H1 (cell line): ENCODE measurements around the gene CMIP. TPM values are rescaled to one million over a fixed set of nuclear protein-coding genes. Genes with fewer than 3 reads are reported as not detected.

ENCODE experiments used
- CTCF ChIA-PET: fragments of 300-600 bp; sonication (Branson Sonifier 250); formaldehyde crosslinking; loops from one replicate; lab custom pipeline; 2021; ENCODE audit not compliant: partially characterized antibody; lab: Charles Lee
- POLR2A ChIA-PET: fragments of 300-600 bp; sonication (Branson Sonifier 250); formaldehyde crosslinking; loops from one replicate; lab custom pipeline; 2021; ENCODE audit warnings: inconsistent platforms; ENCODE audit not compliant: partially characterized antibody; lab: Charles Lee
- DNase-seq, 2 experiments: peaks; one replicate each; pipeline versions ENCODE4 v3.0.0 to v3.0.0-alpha.2; 2010 to 2022; ENCODE audit warnings: low spot score in 2 of 2, low read depth in 1 of 2, mixed read lengths in 1 of 2
- FAIRE-seq: peaks from 2 replicates; lab custom pipeline; 2011; peaks lifted over from hg19 to GRCh38; lab: Jason Lieb, UNC
- H2AFZ ChIP-seq: 2 replicates; pipeline ENCODE4 v1.8.1; 2012; ENCODE audit warnings: low read length, inconsistent platforms
- H2AK5ac ChIP-seq: 2 replicates; pipeline ENCODE4 v1.6.1; 2013; ENCODE audit warnings: low read depth, low read length
- H2BK120ac ChIP-seq: replicated peaks from 2 replicates; pipeline ENCODE3; 2013; ENCODE audit warnings: low read depth, low read length, inconsistent platforms
- H2BK12ac ChIP-seq: 2 replicates; pipeline ENCODE4 v1.6.1; 2013; ENCODE audit warnings: low read depth, low read length
- H2BK15ac ChIP-seq: 2 replicates; pipeline ENCODE4 v1.6.1; 2013; ENCODE audit warnings: low read length
- H2BK20ac ChIP-seq: 2 replicates; pipeline ENCODE4 v1.6.1; 2013; ENCODE audit warnings: low read length
- H2BK5ac ChIP-seq: 2 replicates; pipeline ENCODE4 v1.6.1; 2013; ENCODE audit warnings: low read depth, low read length
- H3K14ac ChIP-seq: 2 replicates; pipeline ENCODE4 v1.6.1; 2013; ENCODE audit warnings: inconsistent platforms; ENCODE audit not compliant: insufficient read length
- H3K18ac ChIP-seq: 2 replicates; pipeline ENCODE4 v1.6.1; 2013; ENCODE audit warnings: low read length; ENCODE audit errors: extremely low read depth
- H3K23ac ChIP-seq: 2 replicates; pipeline ENCODE4 v1.6.1; 2013; ENCODE audit warnings: inconsistent platforms; ENCODE audit not compliant: insufficient read length
- H3K23me2 ChIP-seq: 2 replicates; pipeline ENCODE4 v1.6.1; 2013; ENCODE audit warnings: low read depth, low read length
- H3K27ac ChIP-seq: 2 replicates; pipeline ENCODE4 v1.6.1; 2011; ENCODE audit warnings: low read depth, low read length, inconsistent platforms
- H3K27me3 ChIP-seq, 4 experiments: replicated peaks in 1 of 4; 1 replicate in 1 of 4; 2 replicates in 3 of 4; pipeline versions ENCODE4 v1.6.1 to v1.8.1; 2011 to 2013; ENCODE audit warnings: low read length in 3 of 4, mild to moderate bottlenecking in 3 of 4, inconsistent platforms in 2 of 4, mixed read lengths in 2 of 4, moderate library complexity in 1 of 4; ENCODE audit not compliant: control insufficient read depth in 3 of 4, insufficient read depth in 3 of 4; ENCODE audit errors: extremely low read depth in 1 of 4
- H3K36me3 ChIP-seq, 4 experiments: 2 replicates each; pipeline versions ENCODE4 v1.6.1 to v1.8.1; 2011 to 2013; ENCODE audit warnings: mild to moderate bottlenecking in 4 of 4, low read length in 3 of 4, moderate library complexity in 2 of 4, control low read depth in 1 of 4, inconsistent platforms in 1 of 4; ENCODE audit not compliant: insufficient read depth in 4 of 4, control insufficient read depth in 2 of 4
- H3K4ac ChIP-seq: replicated peaks from 2 replicates; pipeline ENCODE3; 2013; ENCODE audit warnings: low read length, low read depth, mixed read lengths, inconsistent platforms; ENCODE audit not compliant: insufficient read length
- H3K4me1 ChIP-seq, 4 experiments: replicated peaks in 1 of 4; 1 replicate in 1 of 4; 2 replicates in 3 of 4; pipeline versions ENCODE4 v1.6.1 to v1.8.1; 2011 to 2013; ENCODE audit warnings: low read length in 3 of 4, inconsistent platforms in 2 of 4, mixed read lengths in 1 of 4; ENCODE audit not compliant: insufficient read depth in 4 of 4, control insufficient read depth in 3 of 4
- H3K4me2 ChIP-seq, 2 experiments: 2 replicates each; pipeline versions ENCODE4 v1.6.1 to v1.8.1; 2011 to 2013; ENCODE audit warnings: low read depth in 2 of 2, low read length in 2 of 2, control low read depth in 1 of 2, inconsistent platforms in 1 of 2, mild to moderate bottlenecking in 1 of 2; ENCODE audit not compliant: insufficient read depth in 1 of 2
- H3K4me3 ChIP-seq, 4 experiments: fragments of 200-600, 300-600 bp in 1 of 4; sonication (generic), shearing (Covaris generic), sonication (Bioruptor Twin) in 1 of 4; 2 replicates each; pipeline versions ENCODE4 v1.5.1 to v1.8.1; 2011 to 2016; ENCODE audit warnings: low read length in 4 of 4, low read depth in 3 of 4, control low read depth in 2 of 4, inconsistent platforms in 2 of 4, mild to moderate bottlenecking in 2 of 4, mixed read lengths in 1 of 4, moderate library complexity in 1 of 4; ENCODE audit not compliant: insufficient read depth in 2 of 4; ENCODE audit errors: extremely low read depth in 1 of 4
- H3K56ac ChIP-seq: replicated peaks from 2 replicates; pipeline ENCODE3; 2013; ENCODE audit warnings: low read depth, mild to moderate bottlenecking, mixed read lengths, low read length, inconsistent platforms; ENCODE audit not compliant: insufficient read length
- H3K79me1 ChIP-seq: 2 replicates; pipeline ENCODE4 v1.6.1; 2013; ENCODE audit warnings: low read depth, low read length, control low read depth
- H3K79me2 ChIP-seq, 2 experiments: 2 replicates each; pipeline versions ENCODE4 v1.6.1 to v1.8.1; 2012 to 2013; ENCODE audit warnings: low read length in 2 of 2, mild to moderate bottlenecking in 2 of 2, inconsistent platforms in 1 of 2; ENCODE audit not compliant: insufficient read depth in 2 of 2, control insufficient read depth in 1 of 2
- H3K9ac ChIP-seq, 4 experiments: replicated peaks in 1 of 4; 1 replicate in 1 of 4; 2 replicates in 3 of 4; pipeline versions ENCODE4 v1.6.1 to v1.8.1; 2011 to 2013; ENCODE audit warnings: low read depth in 3 of 4, low read length in 3 of 4, control low read depth in 2 of 4, mild to moderate bottlenecking in 2 of 4, moderate library complexity in 2 of 4, inconsistent platforms in 1 of 4; ENCODE audit errors: extremely low read depth in 1 of 4
- H3K9me3 ChIP-seq, 2 experiments: 2 replicates each; pipeline versions ENCODE4 v1.6.1 to v1.8.1; 2012 to 2013; ENCODE audit warnings: mild to moderate bottlenecking in 2 of 2, moderate library complexity in 2 of 2, control low read depth in 1 of 2, inconsistent platforms in 1 of 2, low read depth in 1 of 2, low read length in 1 of 2, mixed read lengths in 1 of 2; ENCODE audit not compliant: insufficient read depth in 2 of 2
- H4K20me1 ChIP-seq, 2 experiments: replicated peaks in 1 of 2; 2 replicates each; pipeline versions ENCODE3 to v1.8.1; 2011 to 2013; ENCODE audit warnings: inconsistent platforms in 2 of 2, low read length in 2 of 2, mild to moderate bottlenecking in 1 of 2; ENCODE audit not compliant: insufficient read depth in 2 of 2, control insufficient read depth in 1 of 2
- H4K5ac ChIP-seq: 2 replicates; pipeline ENCODE4 v1.6.1; 2013; ENCODE audit warnings: low read length, low read depth, mixed read lengths, inconsistent platforms; ENCODE audit not compliant: insufficient read length
- H4K8ac ChIP-seq: 2 replicates; pipeline ENCODE4 v1.8.0; 2013; ENCODE audit warnings: mild to moderate bottlenecking, moderate library complexity, low read length, inconsistent platforms; ENCODE audit not compliant: insufficient read depth; ENCODE audit errors: extremely low read depth
- H4K91ac ChIP-seq: replicated peaks from 2 replicates; pipeline ENCODE3; 2013; ENCODE audit warnings: low read length, mixed read lengths, inconsistent platforms; ENCODE audit not compliant: insufficient read length
- BACH1 ChIP-seq: IDR thresholded peaks from 2 replicates; pipeline ENCODE4 v1.6.1; 2012; ENCODE audit warnings: low read length, improper control_type of control experiment
- CTBP2 ChIP-seq: IDR thresholded peaks from 2 replicates; pipeline ENCODE4 v1.7.0; 2011; ENCODE audit warnings: borderline replicate concordance, mild to moderate bottlenecking, moderate library complexity, mixed read lengths, low read length; ENCODE audit not compliant: insufficient read depth, insufficient read length
- HDAC2 ChIP-seq, 2 experiments: fragments of 300-600 bp in 1 of 2; sonication (generic) in 1 of 2; IDR thresholded peaks; 2 replicates each; pipeline ENCODE4 v1.6.1; 2011 to 2012; ENCODE audit warnings: low read depth in 2 of 2, low read length in 2 of 2, mild to moderate bottlenecking in 2 of 2, moderate library complexity in 2 of 2, borderline replicate concordance in 1 of 2, inconsistent platforms in 1 of 2
- HDAC6 ChIP-seq: IDR thresholded peaks from one replicate; pipeline ENCODE4 v1.7.1; 2012; ENCODE audit warnings: low read depth, mild to moderate bottlenecking, inconsistent platforms, low read length, moderate library complexity
- JUN ChIP-seq: IDR thresholded peaks from 2 replicates; pipeline ENCODE4 v1.6.1; 2011; ENCODE audit warnings: low read depth, mild to moderate bottlenecking, improper control_type of control experiment, low read length
- KDM1A ChIP-seq: fragments of 200-600, 300-600 bp; sonication (generic); IDR thresholded peaks from 2 replicates; pipeline ENCODE4 v1.7.1; 2016; ENCODE audit warnings: mild to moderate bottlenecking, low read length, borderline replicate concordance
- NRF1 ChIP-seq: IDR thresholded peaks from 2 replicates; pipeline ENCODE4 v1.6.1; 2011; ENCODE audit warnings: mild to moderate bottlenecking, low read depth, low read length, improper control_type of control experiment
- POLR2A ChIP-seq, 2 experiments: IDR thresholded peaks; 1 replicate in 1 of 2; 2 replicates in 1 of 2; pipeline ENCODE4 v1.6.1; 2011; ENCODE audit warnings: low read depth in 2 of 2, low read length in 2 of 2, mild to moderate bottlenecking in 2 of 2; ENCODE audit errors: control extremely low read depth in 1 of 2
- RAD21 ChIP-seq, 2 experiments: IDR thresholded peaks in 1 of 2; conservative IDR thresholded peaks in 1 of 2; 2 replicates each; pipeline ENCODE4 v1.6.1; 2011; ENCODE audit warnings: low read depth in 2 of 2, low read length in 2 of 2, improper control_type of control experiment in 1 of 2, inconsistent platforms in 1 of 2, mild to moderate bottlenecking in 1 of 2, moderate library complexity in 1 of 2
- RBBP5 ChIP-seq: IDR thresholded peaks from 2 replicates; pipeline ENCODE4 v1.7.1; 2012; ENCODE audit warnings: low read depth, mild to moderate bottlenecking, inconsistent platforms, low read length, moderate library complexity, borderline replicate concordance
- RFX5 ChIP-seq: IDR thresholded peaks from 2 replicates; pipeline ENCODE4 v1.6.1; 2011; ENCODE audit warnings: low read depth, low read length, improper control_type of control experiment, borderline replicate concordance
- SP1 ChIP-seq: IDR thresholded peaks from 2 replicates; pipeline ENCODE4 v1.6.1; 2011; ENCODE audit warnings: low read depth, low read length
- TAF1 ChIP-seq: IDR thresholded peaks from 2 replicates; pipeline ENCODE4 v1.6.1; 2011; ENCODE audit warnings: mild to moderate bottlenecking, low read depth, low read length
- TBP ChIP-seq: IDR thresholded peaks from 2 replicates; pipeline ENCODE4 v1.6.1; 2011; ENCODE audit warnings: low read depth, low read length, improper control_type of control experiment
- WGBS, 2 experiments: shearing (Covaris generic) in 1 of 2; methylation state at CpG; one replicate each; pipeline versions ENCODE4 v1.1.6 to v1.1.7; 2013 to 2015; ENCODE audit warnings: low lambda C conversion rate in 2 of 2, mixed read lengths in 2 of 2, inconsistent platforms in 1 of 2, low coverage in 1 of 2, missing lambda C conversion rate in 1 of 2; ENCODE audit not compliant: insufficient replicate concordance in 2 of 2, insufficient coverage in 1 of 2, insufficient read length in 1 of 2; ENCODE audit errors: extremely low coverage in 1 of 2, missing lambda C conversion rate in 1 of 2; 5-methylcytosine and 5-hydroxymethylcytosine counted together
- polyA plus RNA-seq, 7 experiments: library from polyadenylated mRNA; depleted of rRNA in 3 of 7; stranded (reverse) in 5 of 7; unstranded in 2 of 7; fragments of >200 nt in 5 of 7; fragments of 200-250 nt in 2 of 7; gene quantifications; 1 replicate in 5 of 7; 2 replicates in 1 of 7; 4 replicates in 1 of 7; pipeline versions ENCODE4 v1.2.1 to v1.2.3, GENCODE V29; 2011 to 2013; ENCODE audit warnings: missing spikeins in 2 of 7, mixed read lengths in 2 of 7
- total RNA-seq: library from RNA; stranded (reverse); fragmentation: NEBNext Ultra II Directional; extraction: Animal tissue kit (Norgen Biotek cat#: 25700); gene quantifications from 2 replicates; pipeline ENCODE4 v1.2.1, GENCODE V29; 2021

Gene CMIP
- total and polyA plus RNA-seq, 2 of the 8 experiments (the other 6 are each of a cell fraction or from before 2014, with no cell fraction given), result 7.9 to 53.2 TPM

- Histone ChIP-seq H3K9ac (no peak overlapping the region), H3K4me3 (no peak overlapping the region), H3K27me3 (no peaks in the 10 kb centered on the region; a peak in 2 of 7 replicates), H2BK20ac (no peak overlapping the region), H3K18ac (no peak overlapping the region), H3K23me2 (no peaks in the 10 kb centered on the region), H2AFZ (no peak overlapping the region), H3K9me3 (no peaks in the 10 kb centered on the region), H3K36me3 (no peaks in the 10 kb centered on the region), H3K56ac (no peak overlapping the region), H3K14ac (no peak overlapping the region), H3K23ac (no peak overlapping the region), H2BK120ac (no peak overlapping the region), H3K79me1 (peaks cover 34% of the 10 kb centered on the region), H2BK15ac (no peak overlapping the region), H3K4ac (no peak overlapping the region), H3K4me2 (no peak overlapping the region), H2BK12ac (no peak overlapping the region), H3K4me1 (peaks cover 0 to 8% (median 6%) of the 10 kb centered on the region in 4 experiments; a peak in 4 of 7 replicates), H4K20me1 (peaks cover 11 to 14% of the 10 kb centered on the region in 2 experiments), H2AK5ac (no peak overlapping the region), H3K27ac (no peak overlapping the region), H4K8ac (no peak overlapping the region), H3K79me2 (peaks cover 3 to 83% of the 10 kb centered on the region in 2 experiments; a peak in 3 of 4 replicates), H4K5ac (no peak overlapping the region), H4K91ac (no peak overlapping the region), H2BK5ac (no peak overlapping the region)
- DNase-seq (no peak), FAIRE-seq (no peak)
- ChIA-PET CTCF (interaction anchor here (0.7 to 1.7 kb wide), 4 partner anchors 9 to 350 kb away, joined by 3 to 4 read pairs (median 4); no protein-coding TSS in a partner anchor), POLR2A (interaction anchor here (1.1 kb wide), 1 partner anchor 10 kb away, joined by 3 read pairs; no protein-coding TSS in a partner anchor)
- 97% methylated on average over 9 of the region's 11 CpGs; no CpG with 5 or more reads in 1 of the 2 experiments for WGBS, 2 experiments
- TF ChIP-seq HDAC6 (no peak), RBBP5 (no peak), RAD21 (IDR thresholded peaks at IDR 0.05 in 1 of 2, conservative IDR thresholded peaks at IDR 0.05 in 1 of 2; ENCODE audit: low read depth in 2 of 2, low read length in 2 of 2) (no peak), TBP (no peak), NRF1 (no peak), HDAC2 (IDR thresholded peaks at IDR 0.05; ENCODE audit: borderline replicate concordance in 1 of 2, low read depth in 2 of 2, low read length in 2 of 2) (no peak), CTBP2 (no peak), KDM1A (no peak), POLR2A (IDR thresholded peaks at IDR 0.05; ENCODE audit: control extremely low read depth in 1 of 2, low read depth in 2 of 2, low read length in 2 of 2) (no peak), SP1 (no peak), BACH1 (no peak), RFX5 (no peak), TAF1 (no peak), JUN (no peak)
Observed at GRCh38 chr16:81536648-81537047, 92.0 kb downstream of the CMIP start.
